SK-N-SH (cell line): ENCODE data around the gene RGS7. TPM values are rescaled to one million over a fixed set of nuclear protein-coding genes. Genes with fewer than 3 reads are reported as not detected.

Experiments
- CTCF ChIA-PET: fragments of 300-600, 350-600 bp; formaldehyde crosslinking; extraction: SDS; loops from one replicate; lab custom pipeline; 2021; lab: Yijun Ruan, JAX
- POLR2A ChIA-PET: fragments of 350-600 bp; sonication (Branson Sonifier 250); formaldehyde crosslinking; extraction: SDS; loops from one replicate; lab custom pipeline; 2020; ENCODE audit warnings: antibody characterized with exemption, inconsistent platforms; lab: Yijun Ruan, JAX
- DNase-seq: peaks from one replicate; pipeline ENCODE4 v3.0.0; 2012
- H2AFZ ChIP-seq: fragments of 200-600 bp; sonication (generic); 2 replicates; pipeline ENCODE4 v1.8.1; 2016; ENCODE audit warnings: antibody characterized with exemption, mild to moderate bottlenecking, low read depth
- H3F3A ChIP-seq: fragments of 200-600 bp; sonication (generic); replicated peaks from 2 replicates; pipeline ENCODE3; 2016; ENCODE audit warnings: antibody characterized with exemption, mild to moderate bottlenecking; ENCODE audit not compliant: insufficient read depth
- H3K27ac ChIP-seq, 2 experiments: fragments of 200-500 bp in 1 of 2; fragments of 200-600 bp in 1 of 2; sonication (Bioruptor generic) in 1 of 2; sonication (generic), shearing (Covaris generic) in 1 of 2; 2 replicates each; pipeline versions ENCODE4 v1.5.1 to v1.6.1; 2014 to 2016; ENCODE audit warnings: low read depth in 2 of 2, inconsistent platforms in 1 of 2, low read length in 1 of 2, mild to moderate bottlenecking in 1 of 2, mixed read lengths in 1 of 2
- H3K27me3 ChIP-seq: fragments of 200-600 bp; sonication (generic), shearing (Covaris generic); 2 replicates; pipeline ENCODE4 v1.6.1; 2016; ENCODE audit warnings: mixed run types; ENCODE audit not compliant: insufficient read depth
- H3K36me3 ChIP-seq, 2 experiments: fragments of 200-500 bp in 1 of 2; fragments of 200-600 bp in 1 of 2; sonication (Bioruptor generic) in 1 of 2; sonication (generic) in 1 of 2; replicated peaks in 1 of 2; 2 replicates each; pipeline versions ENCODE3 to v1.5.1; 2014 to 2016; ENCODE audit warnings: low read length in 1 of 2, mild to moderate bottlenecking in 1 of 2; ENCODE audit not compliant: insufficient read depth in 2 of 2, control insufficient read depth in 1 of 2
- H3K4me1 ChIP-seq, 2 experiments: fragments of 200-500 bp in 1 of 2; fragments of 200-600 bp in 1 of 2; sonication (Bioruptor generic) in 1 of 2; sonication (generic), shearing (Covaris generic) in 1 of 2; 2 replicates each; pipeline versions ENCODE4 v1.5.1 to v1.6.1; 2014 to 2016; ENCODE audit warnings: low read depth in 1 of 2, low read length in 1 of 2, mixed run types in 1 of 2; ENCODE audit not compliant: insufficient read depth in 2 of 2, control insufficient read depth in 1 of 2
- H3K4me2 ChIP-seq: fragments of 200-600 bp; sonication (generic), shearing (Covaris generic); 2 replicates; pipeline ENCODE4 v1.6.1; 2017; ENCODE audit warnings: mixed run types
- H3K4me3 ChIP-seq, 2 experiments: fragments of 200-500 bp in 1 of 2; fragments of 200-600 bp in 1 of 2; sonication (Bioruptor generic) in 1 of 2; sonication (generic), shearing (Covaris generic) in 1 of 2; 2 replicates each; pipeline versions ENCODE4 v1.5.1 to v1.8.1; 2014 to 2016; ENCODE audit warnings: low read depth in 2 of 2, inconsistent platforms in 1 of 2, low read length in 1 of 2, mild to moderate bottlenecking in 1 of 2, mixed read lengths in 1 of 2, moderate library complexity in 1 of 2
- H3K79me2 ChIP-seq: fragments of 200-600 bp; sonication (generic); 2 replicates; pipeline ENCODE4 v1.8.1; 2017; ENCODE audit warnings: mild to moderate bottlenecking; ENCODE audit not compliant: insufficient read depth
- H3K9ac ChIP-seq: fragments of 200-600 bp; sonication (generic); 2 replicates; pipeline ENCODE4 v1.6.1; 2017; ENCODE audit warnings: mixed run types
- H3K9me2 ChIP-seq: fragments of 200-600 bp; sonication (generic); 2 replicates; pipeline ENCODE4 v1.6.1; 2017; ENCODE audit warnings: mixed run types
- H3K9me3 ChIP-seq: fragments of 200-600 bp; sonication (generic); 2 replicates; pipeline ENCODE4 v1.6.1; 2017; ENCODE audit warnings: mixed run types, mild to moderate bottlenecking, moderate library complexity
- H4K20me1 ChIP-seq: fragments of 200-600 bp; sonication (generic); 2 replicates; pipeline ENCODE4 v1.6.1; 2017; ENCODE audit warnings: mild to moderate bottlenecking, mixed run types; ENCODE audit not compliant: insufficient read depth
- CHD2 ChIP-seq: fragments of 150-350 bp; IDR thresholded peaks from 2 replicates; pipeline ENCODE4 v1.6.1; 2018; ENCODE audit warnings: low read length; ENCODE audit not compliant: partially characterized antibody
- ELF1 ChIP-seq: IDR thresholded peaks from 2 replicates; pipeline ENCODE4 v1.4.0; 2012
- FOSL2 ChIP-seq: IDR thresholded peaks from 2 replicates; pipeline ENCODE4 v1.4.0; 2012; ENCODE audit warnings: low read depth, mild to moderate bottlenecking, moderate library complexity, borderline replicate concordance
- FOXJ3 ChIP-seq: sonication (generic); formaldehyde crosslinking; IDR thresholded peaks from 2 replicates; pipeline ENCODE4 v1.5.1; 2020; ENCODE audit warnings: mild to moderate bottlenecking, missing genetic modification reagents
- FOXM1 ChIP-seq: IDR thresholded peaks from 2 replicates; pipeline ENCODE4 v1.4.0; 2012; ENCODE audit warnings: low read depth, mild to moderate bottlenecking
- GATA2 ChIP-seq: sonication (generic); formaldehyde crosslinking; IDR thresholded peaks from 2 replicates; pipeline ENCODE4 v1.5.0; 2020; ENCODE audit warnings: mild to moderate bottlenecking, missing genetic modification reagents
- IRF3 ChIP-seq: fragments of 150-350 bp; IDR thresholded peaks from 2 replicates; pipeline ENCODE4 v1.6.1; 2016; ENCODE audit warnings: mild to moderate bottlenecking, low read depth, low read length
- JUND ChIP-seq: IDR thresholded peaks from 2 replicates; pipeline ENCODE4 v1.4.0; 2012
- MAX ChIP-seq: IDR thresholded peaks from 2 replicates; pipeline ENCODE4 v1.4.0; 2012; ENCODE audit warnings: low read depth
- MXI1 ChIP-seq: IDR thresholded peaks from 2 replicates; pipeline ENCODE4 v1.6.1; 2012; ENCODE audit warnings: mild to moderate bottlenecking, low read depth, low read length, improper control_type of control experiment
- RFX5 ChIP-seq: IDR thresholded peaks from 2 replicates; pipeline ENCODE4 v1.6.1; 2012; ENCODE audit warnings: mild to moderate bottlenecking, improper control_type of control experiment, low read length
- RXRA ChIP-seq: IDR thresholded peaks from 2 replicates; pipeline ENCODE4 v1.4.0; 2012; ENCODE audit warnings: low read depth, mild to moderate bottlenecking, borderline replicate concordance
- SMC3 ChIP-seq: IDR thresholded peaks from 2 replicates; pipeline ENCODE4 v1.6.1; 2012; ENCODE audit warnings: low read depth, low read length, improper control_type of control experiment
- TEAD4 ChIP-seq: IDR thresholded peaks from 2 replicates; pipeline ENCODE4 v1.4.0; 2012; ENCODE audit warnings: mild to moderate bottlenecking, borderline replicate concordance; ENCODE audit not compliant: insufficient read depth
- YY1 ChIP-seq: IDR thresholded peaks from 2 replicates; pipeline ENCODE4 v1.4.0; 2012; ENCODE audit warnings: low read depth, mild to moderate bottlenecking
- WGBS: methylation state at CpG from one replicate; pipeline ENCODE4 v1.1.6; 2017; ENCODE audit warnings: low lambda C conversion rate; 5-methylcytosine and 5-hydroxymethylcytosine counted together
- polyA plus RNA-seq, 3 experiments: library from polyadenylated mRNA; depleted of rRNA; stranded (reverse); fragments of >200 nt; gene quantifications; 2 replicates each; pipeline ENCODE4 v1.2.3, GENCODE V29; 2012
- TF ChIP-seq, protein P1 (sequence below): fragments of 200-600 bp; sonication (generic); IDR thresholded peaks from 2 replicates; pipeline ENCODE4 v1.6.1; 2017; ENCODE audit warnings: antibody characterized with exemption, mild to moderate bottlenecking, moderate library complexity
- TF ChIP-seq, protein P2 (sequence below): fragments of 150-350 bp; IDR thresholded peaks from 2 replicates; pipeline ENCODE4 v1.6.1; 2017; ENCODE audit warnings: antibody characterized with exemption, low read length, low read depth, borderline replicate concordance
- TF ChIP-seq, protein P3 (sequence below): IDR thresholded peaks from 2 replicates; pipeline ENCODE4 v1.4.0; 2012; ENCODE audit warnings: low read depth, borderline replicate concordance

The RGS7 gene
- polyA plus RNA-seq, 1 of the 3 experiments (the other 2 are of a cell fraction) = 0.36 TPM

- Histone ChIP-seq H3K9me3 (peaks cover 4% of the 10 kb centered on the region; the same call in 1 of the 2 replicates), H3F3A (no peaks in the 10 kb centered on the region), H4K20me1 (no peaks in the 10 kb centered on the region), H3K27me3 (no peaks in the 10 kb centered on the region), H3K4me1 (no peaks in the 10 kb centered on the region; a peak in 1 of 4 replicates), H3K4me3 (no peak overlapping the region), H3K79me2 (no peaks in the 10 kb centered on the region), H3K4me2 (no peak overlapping the region), H3K9me2 (no peaks in the 10 kb centered on the region), H3K27ac (no peak overlapping the region), H3K9ac (no peak overlapping the region), H3K36me3 (no peaks in the 10 kb centered on the region), H2AFZ (no peak overlapping the region)
- ChIA-PET POLR2A (no interaction called here), CTCF (interaction anchor here (1.8 kb wide), 1 partner anchor 196 kb away, joined by 3 read pairs; no protein-coding TSS in a partner anchor)
- DNase-seq = no peak
- TF ChIP-seq ELF1 (no peak), SMC3 (no peak), IRF3 (no peak), RFX5 (no peak), JUND (no peak), MXI1 (no peak), CHD2 (no peak), RXRA (no peak), TEAD4 (no peak)
- TF ChIP-seq, protein P1, sequence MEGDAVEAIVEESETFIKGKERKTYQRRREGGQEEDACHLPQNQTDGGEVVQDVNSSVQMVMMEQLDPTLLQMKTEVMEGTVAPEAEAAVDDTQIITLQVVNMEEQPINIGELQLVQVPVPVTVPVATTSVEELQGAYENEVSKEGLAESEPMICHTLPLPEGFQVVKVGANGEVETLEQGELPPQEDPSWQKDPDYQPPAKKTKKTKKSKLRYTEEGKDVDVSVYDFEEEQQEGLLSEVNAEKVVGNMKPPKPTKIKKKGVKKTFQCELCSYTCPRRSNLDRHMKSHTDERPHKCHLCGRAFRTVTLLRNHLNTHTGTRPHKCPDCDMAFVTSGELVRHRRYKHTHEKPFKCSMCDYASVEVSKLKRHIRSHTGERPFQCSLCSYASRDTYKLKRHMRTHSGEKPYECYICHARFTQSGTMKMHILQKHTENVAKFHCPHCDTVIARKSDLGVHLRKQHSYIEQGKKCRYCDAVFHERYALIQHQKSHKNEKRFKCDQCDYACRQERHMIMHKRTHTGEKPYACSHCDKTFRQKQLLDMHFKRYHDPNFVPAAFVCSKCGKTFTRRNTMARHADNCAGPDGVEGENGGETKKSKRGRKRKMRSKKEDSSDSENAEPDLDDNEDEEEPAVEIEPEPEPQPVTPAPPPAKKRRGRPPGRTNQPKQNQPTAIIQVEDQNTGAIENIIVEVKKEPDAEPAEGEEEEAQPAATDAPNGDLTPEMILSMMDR = no peak
- TF ChIP-seq, protein P2, sequence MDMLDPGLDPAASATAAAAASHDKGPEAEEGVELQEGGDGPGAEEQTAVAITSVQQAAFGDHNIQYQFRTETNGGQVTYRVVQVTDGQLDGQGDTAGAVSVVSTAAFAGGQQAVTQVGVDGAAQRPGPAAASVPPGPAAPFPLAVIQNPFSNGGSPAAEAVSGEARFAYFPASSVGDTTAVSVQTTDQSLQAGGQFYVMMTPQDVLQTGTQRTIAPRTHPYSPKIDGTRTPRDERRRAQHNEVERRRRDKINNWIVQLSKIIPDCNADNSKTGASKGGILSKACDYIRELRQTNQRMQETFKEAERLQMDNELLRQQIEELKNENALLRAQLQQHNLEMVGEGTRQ = no peak
Measured at GRCh38 chr1:241272828-241273227, 84.2 kb downstream of the RGS7 start.

DNA sequence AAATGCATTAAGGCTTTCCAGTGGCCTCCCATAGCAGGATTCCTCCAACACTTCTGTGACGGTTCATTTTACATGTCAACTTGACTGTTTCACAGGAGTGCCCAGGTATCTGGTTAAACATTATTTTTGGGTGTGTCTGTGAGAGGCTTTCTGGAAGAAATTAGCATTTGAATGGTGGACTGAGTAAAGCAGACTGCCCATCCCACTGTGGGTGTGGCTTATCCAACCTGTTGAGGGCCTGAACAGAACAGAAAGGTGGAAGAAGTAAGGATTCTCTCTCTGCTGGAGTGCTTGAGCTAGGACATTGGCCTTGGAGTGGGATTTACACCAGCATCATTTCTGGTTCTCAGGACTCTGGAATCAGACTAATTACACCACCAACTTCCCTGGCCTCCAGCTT lies 85.6 kb downstream of the RGS7 start:
- Histone ChIP-seq H4K20me1 (no peaks in the 10 kb centered on the region), H3K27ac (no peak overlapping the region), H3K9me2 (no peaks in the 10 kb centered on the region), H2AFZ (no peak overlapping the region), H3F3A (no peaks in the 10 kb centered on the region), H3K9ac (no peak overlapping the region), H3K27me3 (no peaks in the 10 kb centered on the region), H3K36me3 (no peaks in the 10 kb centered on the region), H3K4me1 (no peaks in the 10 kb centered on the region; a peak in 1 of 4 replicates), H3K79me2 (no peaks in the 10 kb centered on the region), H3K4me2 (no peak overlapping the region), H3K4me3 (no peak overlapping the region), H3K9me3 (peaks cover 4% of the 10 kb centered on the region; the same call in 1 of the 2 replicates)
- WGBS = 76% methylated on average over 1 of the region's 1 CpG
- ChIA-PET CTCF (no interaction called here), POLR2A (no interaction called here)
- no peak for DNase-seq
- TF ChIP-seq, protein P3, sequence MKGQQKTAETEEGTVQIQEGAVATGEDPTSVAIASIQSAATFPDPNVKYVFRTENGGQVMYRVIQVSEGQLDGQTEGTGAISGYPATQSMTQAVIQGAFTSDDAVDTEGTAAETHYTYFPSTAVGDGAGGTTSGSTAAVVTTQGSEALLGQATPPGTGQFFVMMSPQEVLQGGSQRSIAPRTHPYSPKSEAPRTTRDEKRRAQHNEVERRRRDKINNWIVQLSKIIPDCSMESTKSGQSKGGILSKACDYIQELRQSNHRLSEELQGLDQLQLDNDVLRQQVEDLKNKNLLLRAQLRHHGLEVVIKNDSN = no peak
- TF ChIP-seq MAX (no peak), CHD2 (no peak), GATA2 (no peak), FOXJ3 (no peak), RFX5 (no peak), SMC3 (no peak), FOSL2 (no peak), FOXM1 (no peak), MXI1 (no peak), YY1 (no peak), IRF3 (no peak)
